ENCODE data around the gene MAX.
"Not testable (repeated sequence)": the region's sequence is repeated elsewhere in the genome, so short reads cannot be mapped to it uniquely, and the experiment has no call there.

The MAX gene

GRCh38 chr14:65032319-65032718 is 70.0 kb downstream of the MAX start:
- DNase-seq: no peak

- DNase-seq: not testable (repeated sequence)
Observed at GRCh38 chr14:65031321-65031720, 71.0 kb downstream of the MAX start.

GRCh38 chr14:65028937-65029336 is 73.4 kb downstream of the MAX start:
- DNase-seq: no peak

- DNase-seq: no peak
Observed at GRCh38 chr14:65027127-65027799, 75.1 kb downstream of the MAX start.

- no peak for DNase-seq
Observed at GRCh38 chr14:65026526-65026925, 75.8 kb downstream of the MAX start.

- no peak for DNase-seq
Observed at GRCh38 chr14:65025818-65026217, 76.5 kb downstream of the MAX start.
